Right forelimb (tissue), 1 donor: ENCODE results near the gene TMEM129.

Source experiments
- DNase-seq: peaks from one replicate; pipeline ENCODE4 v3.0.0-alpha.2; 2018

TMEM129 gene, protein sequence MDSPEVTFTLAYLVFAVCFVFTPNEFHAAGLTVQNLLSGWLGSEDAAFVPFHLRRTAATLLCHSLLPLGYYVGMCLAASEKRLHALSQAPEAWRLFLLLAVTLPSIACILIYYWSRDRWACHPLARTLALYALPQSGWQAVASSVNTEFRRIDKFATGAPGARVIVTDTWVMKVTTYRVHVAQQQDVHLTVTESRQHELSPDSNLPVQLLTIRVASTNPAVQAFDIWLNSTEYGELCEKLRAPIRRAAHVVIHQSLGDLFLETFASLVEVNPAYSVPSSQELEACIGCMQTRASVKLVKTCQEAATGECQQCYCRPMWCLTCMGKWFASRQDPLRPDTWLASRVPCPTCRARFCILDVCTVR

DNA sequence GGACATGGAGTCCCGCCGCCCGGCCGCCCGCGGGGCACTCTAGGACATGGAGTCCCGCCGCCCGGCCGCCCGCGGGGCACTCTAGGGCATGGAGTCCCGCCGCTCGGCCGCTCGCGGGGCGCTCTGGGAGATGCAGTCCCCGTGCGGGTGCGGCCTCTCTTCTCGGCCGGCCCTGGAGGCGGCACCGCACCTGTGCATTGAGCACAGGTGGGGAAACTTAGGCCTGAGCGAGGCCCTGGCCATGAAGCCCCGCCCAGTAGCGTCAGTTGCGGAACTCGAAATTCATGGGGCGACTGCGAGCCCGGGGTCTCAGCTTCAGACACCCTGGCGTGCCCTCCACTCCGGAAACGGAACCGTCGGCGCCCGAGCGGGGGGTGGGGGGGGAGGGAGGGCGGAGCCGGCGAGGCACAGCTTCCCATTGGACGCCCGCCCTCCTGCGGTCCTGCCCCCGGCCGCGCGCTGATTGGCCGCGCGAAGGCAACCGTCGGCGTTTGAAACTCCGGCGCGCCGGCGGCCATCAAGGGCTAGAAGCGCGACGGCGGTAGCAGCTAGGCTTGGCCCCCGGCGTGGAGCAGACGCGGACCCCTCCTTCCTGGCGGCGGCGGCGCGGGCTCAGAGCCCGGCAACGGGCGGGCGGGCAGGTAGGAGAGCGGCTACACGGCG lies at the start of gene TMEM129, which contains the start of gene TACC3:
Gene TMEM129, minus strand, starts transcription at position 321 of the 663 bp plus-strand sequence. CDS start 486 bp downstream, outside the sequence.
Gene TACC3, plus strand, starts transcription at position 519 of the 663 bp plus-strand sequence. CDS start 1,901 bp downstream, outside the sequence.
- DNase-seq = peak; percentile 98

DNA sequence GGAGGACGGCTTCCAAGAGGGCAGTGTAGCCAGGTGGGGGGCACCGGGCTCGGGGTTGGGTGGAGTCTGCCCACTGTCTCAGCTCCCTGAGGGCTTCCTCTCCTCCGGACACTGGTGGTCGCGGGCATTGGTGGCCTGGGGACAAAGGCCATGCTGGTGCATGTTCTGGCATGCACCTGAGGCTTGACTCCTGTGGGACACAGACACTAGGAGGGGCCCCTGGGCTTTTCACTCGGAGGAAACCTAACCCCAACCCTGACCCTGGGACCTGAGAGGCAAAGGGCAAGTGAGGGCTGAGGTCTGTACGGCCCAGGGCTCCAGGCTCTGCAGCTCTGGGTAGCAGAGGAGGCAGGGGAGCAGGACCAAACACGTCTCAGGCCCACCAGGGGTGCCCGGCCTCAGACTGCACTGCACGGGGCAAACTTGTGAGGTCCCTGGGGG lies 49.7 kb upstream of the TMEM129 start:
- DNase-seq = no peak

DNA sequence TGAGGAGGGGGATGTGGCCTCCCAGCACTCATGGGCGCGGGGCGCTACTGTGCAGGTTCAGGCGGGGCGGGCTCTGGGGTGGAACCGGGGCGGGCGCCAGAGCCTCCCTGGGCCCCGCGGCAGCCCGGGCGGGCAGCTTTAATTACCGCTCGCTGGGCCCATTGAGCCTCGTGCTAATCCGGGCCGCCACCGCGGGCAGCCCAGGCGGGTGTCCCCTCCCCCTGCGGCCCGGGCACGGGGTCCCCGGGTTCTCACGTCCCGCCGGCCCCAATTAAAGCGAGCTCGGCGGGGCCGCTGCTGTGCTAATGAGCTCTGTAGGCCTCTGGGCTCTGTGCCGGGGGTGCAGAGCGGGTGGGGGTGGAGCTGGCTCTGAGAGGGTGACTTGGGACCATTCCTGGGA lies 49.1 kb upstream of the TMEM129 start:
- DNase-seq = no peak

DNA sequence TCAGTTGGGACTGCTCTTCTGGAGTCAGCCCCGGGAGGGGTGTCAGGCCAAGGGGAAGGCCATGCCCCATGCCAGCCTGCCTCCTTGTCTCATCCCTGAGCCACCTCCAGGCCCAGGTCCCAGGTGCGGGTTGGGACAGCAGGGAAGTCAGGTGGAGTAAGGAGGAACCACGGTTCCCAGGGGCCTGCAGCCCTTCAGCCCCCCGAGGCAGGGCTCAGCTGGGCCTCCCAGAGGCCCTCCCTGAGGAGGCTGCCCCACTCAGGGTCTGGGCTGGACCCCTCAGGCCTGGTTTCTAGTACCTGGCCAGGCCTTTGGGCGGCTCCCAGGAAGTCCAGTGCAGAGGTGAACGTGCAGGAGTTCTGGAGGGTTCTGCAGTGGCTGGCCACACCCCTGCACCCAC lies 48.6 kb upstream of the TMEM129 start:
- no peak for DNase-seq

DNA sequence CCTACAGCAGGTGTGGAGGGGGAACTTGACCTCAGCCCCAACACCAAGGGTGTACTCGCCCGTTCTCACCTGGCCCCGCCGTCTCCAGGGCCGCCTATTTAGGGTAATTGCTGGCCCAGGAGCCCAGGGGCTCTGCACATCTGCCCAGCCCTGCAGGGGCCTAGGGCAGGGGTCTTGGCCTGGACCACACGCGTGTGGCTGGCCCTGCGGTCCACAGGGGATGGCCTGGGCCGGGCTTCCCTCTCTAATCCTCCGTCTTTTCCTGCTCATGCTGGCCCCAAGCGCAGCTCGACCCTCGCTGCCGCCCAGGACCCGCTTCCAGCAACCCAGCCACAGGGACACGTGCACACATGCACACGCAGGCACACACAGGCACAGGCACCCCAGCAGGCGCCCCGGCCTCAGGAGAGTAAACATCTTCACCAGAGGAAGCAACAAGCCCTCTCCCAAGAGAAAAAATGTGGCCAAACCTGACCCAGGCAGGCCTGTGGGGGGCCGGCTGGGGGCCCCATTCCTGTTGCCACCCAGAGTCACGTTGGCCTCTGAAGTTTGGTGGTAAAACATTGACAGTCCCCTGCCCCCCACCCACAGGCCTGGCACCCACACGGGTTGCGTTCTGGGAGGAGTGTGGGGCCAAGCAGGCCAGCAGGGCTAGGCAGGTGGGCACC lies 47.4 kb upstream of the TMEM129 start:
- no peak for DNase-seq

DNA sequence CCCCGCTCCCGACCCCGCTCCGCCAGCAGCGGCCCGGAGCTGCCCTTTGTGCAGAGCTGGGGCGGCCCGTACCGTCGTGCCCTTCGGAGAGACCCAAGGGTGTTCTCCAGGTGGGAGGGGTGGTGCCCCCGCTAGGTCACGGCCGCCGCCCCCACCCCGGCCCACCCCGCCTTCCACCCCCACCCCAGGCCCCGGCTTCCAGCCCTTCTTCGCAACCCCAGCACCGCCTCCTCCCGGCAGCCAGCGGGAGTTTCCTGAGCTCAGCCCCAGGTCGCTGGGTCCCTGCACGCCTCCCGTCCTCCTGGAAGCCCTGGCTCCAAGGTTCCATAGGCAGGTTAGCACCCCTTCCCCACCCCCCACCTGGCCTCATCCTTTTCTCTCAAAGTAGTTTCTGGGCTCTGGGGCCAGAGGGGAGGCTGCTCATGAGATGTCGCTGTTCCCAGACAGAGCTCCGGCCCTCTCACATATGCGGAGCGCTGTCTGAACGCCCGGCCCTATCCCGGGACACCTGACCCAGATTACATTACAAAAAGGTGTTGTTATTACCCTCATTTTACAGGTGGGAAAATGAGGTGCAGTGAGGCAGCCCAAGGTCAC lies 46.7 kb upstream of the TMEM129 start:
- DNase-seq = no peak

DNA sequence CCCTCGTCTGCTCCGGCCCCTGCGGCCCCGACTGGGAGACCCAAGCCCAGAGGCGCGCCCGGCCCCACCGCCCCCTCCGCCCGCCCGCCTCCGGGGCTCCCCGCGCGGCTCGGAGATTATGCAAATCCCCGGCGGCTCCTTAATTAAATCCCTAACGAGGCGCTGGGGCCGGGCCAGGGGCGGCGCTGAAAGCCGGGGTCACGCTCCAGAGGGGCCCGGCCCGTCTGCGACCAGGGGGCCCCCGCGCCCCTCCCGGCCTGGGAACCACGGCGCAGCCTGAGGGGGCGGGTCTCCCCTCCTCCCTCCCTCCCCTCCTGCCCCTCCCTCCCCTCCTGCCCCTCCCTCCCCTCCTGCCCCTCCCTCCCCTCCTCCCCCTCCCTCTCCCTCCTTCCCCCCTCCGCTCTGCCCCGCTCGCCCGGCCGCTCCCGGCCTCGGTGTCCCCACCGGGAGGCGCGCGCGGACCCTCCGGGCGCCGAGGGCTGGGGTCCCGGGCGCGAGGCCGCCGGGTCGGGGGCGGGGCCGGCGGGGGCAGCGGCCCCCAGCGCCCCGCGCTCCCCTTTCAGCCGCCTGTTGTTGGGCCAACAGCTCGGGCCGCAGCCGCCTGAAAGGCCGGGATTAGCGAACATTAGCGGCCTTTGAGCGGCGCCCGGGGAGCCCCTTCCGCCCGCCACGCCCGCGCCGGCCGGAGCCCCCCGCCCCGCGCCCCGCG lies 46.1 kb upstream of the TMEM129 start:
- no peak for DNase-seq

DNA sequence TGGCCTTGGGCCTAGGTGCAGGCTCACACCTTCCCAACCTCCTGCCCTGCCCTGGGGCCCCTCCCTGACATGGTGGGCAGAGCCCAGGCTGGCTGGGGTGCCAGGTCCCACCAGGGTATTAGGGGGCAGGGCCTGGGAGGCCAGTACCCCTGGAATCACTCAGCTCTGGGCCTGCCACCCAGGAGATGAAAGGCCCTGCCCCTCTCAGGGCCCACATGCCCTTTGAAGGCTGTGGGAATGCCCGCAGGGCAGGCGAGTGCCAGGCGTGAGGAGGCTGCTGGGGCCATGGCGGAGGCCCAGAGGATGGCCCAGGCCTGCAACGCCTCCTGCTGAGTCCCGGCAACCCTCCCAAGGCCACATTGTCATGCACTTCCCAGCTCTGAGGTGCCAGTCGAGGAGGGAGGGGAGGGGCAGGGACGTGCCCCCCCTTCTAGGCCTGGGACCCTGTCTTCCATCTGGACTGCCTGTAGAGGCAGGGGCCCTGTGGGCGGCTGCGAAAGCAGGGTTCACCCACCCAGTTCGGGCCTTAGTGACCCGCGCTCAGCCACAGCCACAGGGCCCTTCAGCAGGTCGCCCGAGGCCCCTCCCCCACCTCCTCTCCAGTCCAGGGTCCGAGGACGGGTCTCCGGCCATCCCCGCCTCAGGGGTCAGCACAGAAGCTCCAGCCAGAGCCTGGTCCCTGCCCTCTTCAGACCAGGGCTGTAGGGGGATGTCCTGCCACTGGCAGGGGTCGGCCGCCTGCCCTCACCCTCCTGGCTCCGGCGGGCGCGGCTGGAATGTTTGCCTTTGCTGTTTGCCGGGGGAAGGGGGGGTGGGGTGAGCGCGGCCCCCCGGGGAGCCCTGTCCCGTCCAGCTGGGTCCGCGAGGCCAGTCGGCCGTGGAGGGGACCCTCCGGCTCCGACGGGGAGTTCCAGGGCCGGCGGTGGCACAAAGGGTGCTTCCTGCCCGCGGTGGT lies 45.3 kb upstream of the TMEM129 start:
- no peak for DNase-seq

DNA sequence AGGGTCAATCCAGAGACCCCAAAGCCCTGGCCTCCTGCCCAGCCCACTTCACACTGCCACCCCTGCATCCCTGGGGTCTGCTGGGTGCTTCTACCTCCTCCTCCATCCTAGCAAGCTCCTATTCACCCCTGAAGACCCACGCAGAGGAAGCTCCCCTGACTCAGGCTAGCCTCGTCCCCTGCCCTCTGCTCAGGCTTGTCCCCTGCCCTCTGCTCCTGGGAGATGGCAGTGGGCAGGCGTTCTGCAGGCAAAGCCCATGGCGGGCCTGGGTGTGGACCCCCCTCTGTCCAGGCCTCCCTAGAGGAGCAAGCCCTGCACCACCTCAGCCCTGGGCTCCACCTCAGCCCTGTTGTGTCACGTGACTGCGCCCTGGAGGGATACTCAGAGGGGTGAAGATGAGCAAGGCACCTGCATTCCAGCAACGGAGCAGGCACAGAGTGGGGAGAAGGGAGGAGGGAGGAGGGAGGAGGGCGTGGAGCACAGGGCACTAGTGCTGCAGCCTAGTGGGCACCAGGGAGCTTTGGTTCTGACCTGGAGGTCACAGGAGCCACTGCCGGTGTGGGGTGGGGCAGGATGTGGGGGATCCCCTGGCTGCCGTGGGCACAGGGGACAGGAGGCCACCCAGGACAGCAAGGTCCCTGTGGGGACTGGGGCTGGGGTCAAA lies 44.4 kb upstream of the TMEM129 start:
- no peak for DNase-seq

DNA sequence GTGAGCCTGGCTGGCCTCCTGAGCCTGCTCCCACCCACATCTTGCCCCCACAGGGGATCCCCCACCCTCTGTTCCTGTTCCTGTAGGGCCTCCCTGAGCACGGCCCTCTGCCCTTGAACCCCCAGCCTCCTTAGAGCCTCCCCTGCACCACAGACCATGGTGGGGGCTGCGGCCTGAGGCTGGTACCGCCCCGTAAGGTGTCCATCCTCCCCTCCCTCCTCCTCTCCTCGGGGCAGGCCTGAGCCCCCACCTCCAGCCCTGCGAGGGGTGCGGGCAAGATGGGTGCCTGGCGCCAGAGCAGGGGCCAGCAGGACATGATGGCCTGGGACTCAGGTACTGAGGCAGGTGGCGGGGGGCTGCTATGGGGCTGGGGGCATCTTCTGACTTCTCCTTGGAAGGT lies 43.5 kb upstream of the TMEM129 start:
- no peak for DNase-seq

DNA sequence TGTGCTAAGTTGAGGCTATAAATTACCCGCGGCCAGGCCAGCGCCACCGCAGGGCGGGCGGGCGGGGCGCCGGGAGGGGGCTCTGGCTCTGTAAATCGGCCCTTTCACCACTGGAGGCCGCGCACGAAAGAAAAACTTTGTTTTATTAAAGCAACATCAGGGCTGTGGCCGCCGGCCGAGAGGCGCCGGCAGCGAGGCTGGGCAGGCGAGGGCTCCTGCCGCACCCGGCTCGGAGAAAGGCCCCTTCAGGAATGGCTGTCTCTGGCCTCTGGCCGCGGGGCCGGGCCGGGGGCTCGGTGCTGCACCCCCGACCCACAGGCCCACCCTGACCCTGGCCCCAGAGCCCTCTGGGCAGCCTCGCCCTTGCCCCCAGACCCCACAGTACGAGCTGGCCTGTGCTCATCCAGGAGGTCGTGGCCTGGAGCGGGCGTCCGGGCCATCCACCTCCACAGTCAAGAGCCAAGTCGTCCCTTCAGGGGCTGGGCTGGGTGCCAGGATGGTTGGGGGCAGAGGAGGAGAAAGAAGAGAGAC lies 42.5 kb upstream of the TMEM129 start:
- DNase-seq = peak; percentile 82

DNA sequence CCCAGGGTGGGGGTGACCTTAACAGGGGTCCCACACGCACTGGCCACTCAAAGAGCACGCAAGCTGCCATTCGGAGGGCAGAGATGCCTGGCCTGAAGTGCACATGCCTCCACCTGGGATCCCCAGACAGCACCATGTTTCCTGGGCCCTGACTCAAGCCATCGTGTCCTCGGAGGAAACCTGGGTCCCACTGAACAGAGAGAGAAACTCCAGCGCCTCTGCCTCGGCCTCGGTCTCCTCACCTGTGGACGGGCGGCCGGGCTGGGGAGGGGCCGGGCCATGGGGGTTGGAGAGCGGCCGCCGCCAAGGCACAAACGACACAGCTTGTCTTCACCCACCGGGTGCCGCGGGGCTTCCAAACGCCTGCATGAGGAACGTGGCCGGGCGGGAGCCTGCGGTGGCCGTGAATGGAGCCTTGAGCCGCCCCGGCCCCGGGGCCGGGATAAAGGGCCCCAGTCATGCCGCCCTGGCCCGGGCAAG lies 42.0 kb upstream of the TMEM129 start:
- DNase-seq = no peak

DNA sequence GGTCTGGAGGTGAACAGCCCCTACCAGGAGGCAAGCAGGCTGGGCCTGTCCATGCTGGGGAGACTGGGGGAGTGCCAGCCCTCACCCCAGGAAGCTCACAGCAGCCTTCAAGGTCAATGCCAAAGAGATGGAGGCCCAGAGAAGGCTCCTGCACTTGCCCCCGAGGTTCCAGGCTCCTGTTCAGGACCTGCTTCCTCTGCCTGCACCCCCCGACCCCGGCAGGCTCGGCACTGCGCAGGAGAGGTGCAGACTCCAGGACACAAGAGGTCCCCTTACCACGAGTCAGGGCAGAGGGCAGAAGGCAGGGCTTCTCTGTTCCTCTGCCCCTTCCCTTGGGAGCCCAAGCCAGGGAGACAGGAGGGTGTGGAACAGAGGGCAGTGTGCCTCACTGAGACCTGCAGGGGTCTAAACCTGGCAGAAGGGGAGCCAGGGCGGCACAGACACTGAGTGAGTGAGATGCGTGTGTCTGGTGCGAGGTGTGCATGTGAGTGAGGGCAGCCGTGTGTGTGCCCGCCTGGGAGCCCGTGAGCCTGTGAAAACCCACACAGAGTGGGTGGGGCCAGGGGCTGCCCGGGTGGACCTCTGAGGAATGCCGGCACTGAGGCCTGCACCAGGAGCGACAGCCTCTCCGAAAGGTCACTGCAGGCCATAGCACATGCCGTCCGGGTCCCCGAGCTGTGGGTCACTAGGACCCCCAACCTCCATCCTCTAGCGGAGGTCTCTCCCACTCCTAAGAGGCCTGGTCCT lies 41.3 kb upstream of the TMEM129 start:
- DNase-seq = no peak

DNA sequence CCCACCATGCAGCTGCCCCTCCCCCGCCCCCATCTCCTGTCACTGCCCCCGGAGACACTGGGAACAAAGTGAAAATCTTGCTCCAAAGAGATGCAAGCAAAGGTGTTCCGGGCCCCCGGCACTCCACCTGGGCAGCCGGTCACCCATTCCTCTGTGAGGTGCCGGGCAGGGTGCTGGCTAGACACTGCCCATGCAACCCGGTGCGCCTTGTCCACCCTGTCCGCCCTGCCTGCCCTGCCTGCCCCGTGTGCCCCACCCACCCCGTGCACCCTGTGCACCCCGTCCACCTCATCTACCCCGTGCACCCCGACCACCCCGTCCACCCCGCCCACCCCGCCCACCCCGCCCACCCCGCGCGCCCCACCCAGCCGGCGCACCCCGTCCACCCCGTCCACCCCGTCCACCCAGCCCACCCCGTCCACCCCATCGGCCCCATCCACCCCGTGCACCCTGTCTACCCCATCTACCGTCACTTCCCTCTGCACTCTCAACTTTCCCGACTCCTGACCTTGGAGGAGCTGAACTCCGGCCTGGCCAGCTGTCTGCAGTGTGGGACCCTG lies 40.1 kb upstream of the TMEM129 start:
- DNase-seq = no peak

DNA sequence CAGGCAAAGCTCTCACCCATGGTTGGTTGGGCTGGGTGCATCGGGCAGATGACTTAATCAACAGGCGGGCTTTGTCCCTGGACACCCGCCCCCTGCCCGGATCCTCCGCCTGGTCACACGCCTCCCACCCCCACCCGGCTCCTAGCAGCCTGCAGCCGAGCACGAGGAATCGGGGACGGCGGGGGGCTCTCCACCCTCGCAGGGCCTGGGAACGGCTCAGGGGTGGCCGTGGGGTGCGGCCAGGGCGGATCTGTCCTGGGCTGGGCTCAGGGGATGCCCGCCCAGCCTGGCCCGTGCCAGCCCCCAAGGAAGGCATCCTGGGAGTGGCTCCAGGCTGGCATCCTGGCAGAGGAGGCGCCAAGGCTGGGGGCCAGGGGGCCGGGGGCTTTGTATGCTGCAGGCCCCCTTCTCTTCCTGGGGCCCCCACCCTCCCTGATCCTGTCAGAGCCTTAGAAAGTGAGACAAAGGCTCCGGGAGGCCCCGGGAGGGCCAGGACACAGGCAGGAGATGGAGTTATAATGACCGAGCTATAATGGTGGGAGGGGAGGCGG lies 39.5 kb upstream of the TMEM129 start:
- no peak for DNase-seq

DNA sequence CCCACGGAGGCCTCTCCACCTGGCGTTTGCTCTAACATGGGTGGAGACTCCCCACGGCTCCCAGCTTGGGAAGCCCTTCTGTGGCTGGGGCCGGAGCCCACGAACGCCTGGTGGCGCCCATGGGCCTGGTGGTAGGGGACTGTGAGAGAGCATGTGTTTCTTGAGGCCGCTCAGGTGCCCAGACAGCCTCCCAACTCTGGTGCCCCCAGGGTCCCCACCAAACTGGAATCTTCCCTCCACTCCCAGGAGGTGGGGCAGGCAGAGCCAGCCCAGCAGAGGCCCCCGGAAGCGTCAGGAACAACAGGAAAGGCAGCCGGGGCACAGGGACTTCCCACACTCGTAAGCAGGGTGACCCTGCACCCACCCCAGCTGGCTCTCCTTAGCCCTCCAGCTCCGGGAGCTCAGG lies 38.7 kb upstream of the TMEM129 start:
- DNase-seq = no peak

DNA sequence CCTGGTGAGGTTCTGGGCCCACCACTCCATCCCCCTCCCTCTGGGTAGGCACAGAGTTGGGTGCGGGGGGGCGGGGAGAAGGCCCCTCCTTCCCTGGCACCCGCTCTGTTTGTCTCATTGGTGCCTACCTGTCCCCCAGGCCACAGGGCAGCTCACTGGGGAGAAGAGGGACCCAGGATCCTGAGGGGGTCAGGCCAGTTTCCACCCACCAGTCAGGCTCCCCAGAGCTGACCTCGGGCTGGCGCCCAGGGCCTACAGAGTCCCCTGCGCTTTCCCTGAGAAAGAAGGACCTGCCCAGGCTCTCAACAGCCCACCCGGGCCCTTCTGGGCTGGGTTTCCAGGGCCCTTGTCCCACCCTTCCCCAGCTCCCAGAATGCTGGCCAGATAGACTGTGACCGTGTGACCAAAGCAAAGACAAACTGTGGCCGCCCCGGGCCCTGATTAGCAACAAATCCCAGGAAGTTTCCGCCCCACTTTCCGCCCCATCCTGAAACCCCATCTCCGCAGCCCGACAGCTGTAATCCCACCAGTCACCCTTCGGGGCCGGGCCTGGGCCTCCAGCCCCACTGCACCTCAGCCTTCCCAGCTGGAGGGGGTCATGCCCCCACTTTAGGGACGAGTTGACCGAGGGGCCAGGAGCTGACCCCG lies 38.2 kb upstream of the TMEM129 start:
- DNase-seq = no peak
